Measurements from ENCODE around the gene SLC38A10. TPM values are rescaled to one million over a fixed set of nuclear protein-coding genes. Genes with fewer than 3 reads are reported as not detected.

Gene SLC38A10
- total and polyA plus RNA-seq, 10 of the 15 experiments (the other 5 are each of a cell fraction or from before 2014, with no cell fraction given), result 0.52 to 67.9 (median 22.1) TPM

DNA sequence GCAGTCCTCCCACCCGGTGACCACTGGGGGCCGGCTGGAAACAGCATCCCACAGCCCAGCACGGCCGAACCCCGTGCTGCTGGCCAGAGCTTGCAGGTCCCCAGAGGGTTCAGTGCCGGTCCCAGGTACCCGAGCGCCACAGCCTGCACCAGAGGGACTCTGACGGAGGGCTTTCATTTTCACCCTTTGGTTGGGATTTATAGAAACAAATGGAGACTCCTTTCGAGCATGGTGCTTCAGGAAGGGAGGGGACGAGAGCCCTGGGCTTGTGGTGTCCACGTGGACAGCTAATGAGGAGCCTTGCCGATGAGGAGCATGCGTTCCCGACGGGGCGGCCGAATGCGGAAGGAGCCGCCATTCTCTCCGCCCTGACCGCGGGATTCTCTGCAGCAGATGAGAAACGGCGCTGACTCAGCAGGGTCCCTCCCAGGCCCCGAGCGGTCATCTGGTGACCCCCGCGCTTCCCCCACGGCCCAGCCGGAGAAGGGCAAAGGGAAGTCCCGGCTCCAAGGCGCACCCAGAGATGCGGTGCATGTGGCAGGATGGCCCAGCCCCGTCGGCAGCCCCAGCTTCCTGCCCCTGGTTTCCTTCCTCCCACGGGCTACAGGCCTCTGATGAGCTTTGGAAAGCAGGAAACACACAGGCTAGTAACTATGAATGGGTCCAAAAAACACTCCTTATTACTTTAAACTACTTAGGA, 9.8 kb downstream of the SLC38A10 start:
- in situ Hi-C loops (cut with MboI) (no loop called here), intact Hi-C loops (cut with micrococcal nuclease; ENCODE audit: unreplicated experiment) (no loop called here)
- no peaks in the 10 kb centered on the region for H3K27me3 ChIP-seq (replicated peaks in 1 of 2; ENCODE audit: control insufficient read depth in 2 of 2, insufficient read depth in 2 of 2, low read length in 1 of 2)
- H3K79me2 ChIP-seq (ENCODE audit: control insufficient read depth, insufficient read depth, low read length), result peaks cover 15% of the 10 kb centered on the region
- FAIRE-seq (no peak), ATAC-seq (peak; percentile 92), DNase-seq (ENCODE audit: low read depth, low spot score) (no peak)
- no peaks in the 10 kb centered on the region for H3K9me3 ChIP-seq (replicated peaks; ENCODE audit: control insufficient read depth, insufficient read depth, low read length)
- ChIA-PET POLR2A (interaction anchor here (0.9 to 1.9 kb wide), 3 partner anchors 8 to 232 kb away, joined by 4 to 7 read pairs (median 6); partner anchors contain the start of gene SLC38A10), CTCF (interaction anchor here (2.1 kb wide), 1 partner anchor 199 kb away, joined by 6 read pairs; no protein-coding TSS in a partner anchor), RAD21 (ENCODE audit: unreplicated experiment) (interaction anchor here (0.8 kb wide), 1 partner anchor 200 kb away, joined by 6 read pairs; no protein-coding TSS in a partner anchor), SMC1A (ENCODE audit: uncharacterized antibody, unreplicated experiment) (interaction anchor here (1.0 to 1.8 kb wide), 3 partner anchors 8 to 32 kb away, joined by 3 to 4 read pairs (median 4); partner anchors contain the start of gene SLC38A10)
- WGBS (ENCODE audit: insufficient coverage, insufficient replicate concordance, low lambda C conversion rate, missing lambda C conversion rate), result 2% methylated on average over 37 of the region's 37 CpGs
- peak overlapping the region; percentile 88 for H3K27ac ChIP-seq (ENCODE audit: control insufficient read depth, insufficient read depth)
- H3K9ac ChIP-seq (ENCODE audit: control insufficient read depth, insufficient read depth, low read length), result peak overlapping the region; percentile 84
- peak overlapping the region; percentile 89 for H3K4me2 ChIP-seq (ENCODE audit: control insufficient read depth, insufficient read depth)
- H3K4me1 ChIP-seq (ENCODE audit: control insufficient read depth, insufficient read depth, low read length), result peaks cover 3% of the 10 kb centered on the region; the same call in 1 of the 2 replicates
- H3K4me3 ChIP-seq, result peak overlapping the region; percentile 84
- no peaks in the 10 kb centered on the region for H4K20me1 ChIP-seq (ENCODE audit: control insufficient read depth, insufficient read depth)
- H3K36me3 ChIP-seq (ENCODE audit: control insufficient read depth in 2 of 2, insufficient read depth in 2 of 2, low read length in 1 of 2), result peaks cover 3 to 11% of the 10 kb centered on the region in 2 experiments
- TSS peak; percentile 84 for BruUV-seq (replicated peaks)
- H2AFZ ChIP-seq (ENCODE audit: control insufficient read depth, low read depth, low read length), result peak overlapping the region; percentile 85
- TF ChIP-seq NFYB (IDR thresholded peaks at IDR 0.05; ENCODE audit: insufficient read depth, low read depth, low read length) (no peak), MEF2B (IDR thresholded peaks at IDR 0.05; ENCODE audit: partially characterized antibody, poor library complexity, severe bottlenecking) (peak; percentile 77), KDM1A (IDR thresholded peaks at IDR 0.05; ENCODE audit: borderline replicate concordance) (no peak), ELK1 (IDR thresholded peaks at IDR 0.05; ENCODE audit: low read depth, low read length) (0 out of 2 replicates have a peak, but pooled peaks have one; percentile 22), PML (IDR thresholded peaks at IDR 0.05; ENCODE audit: low read length) (no peak; the same call in 1 of the 2 replicates), IKZF2 (IDR thresholded peaks at IDR 0.05) (peak in 1 of 2 experiments; percentile 25; a peak in 2 of 4 replicates), BCL3 (IDR thresholded peaks at IDR 0.05; ENCODE audit: borderline replicate concordance, insufficient read depth, low read depth, low read length, poor library complexity, severe bottlenecking) (no peak), ZNF274 (IDR thresholded peaks at IDR 0.05; ENCODE audit: insufficient read depth, insufficient read length) (no peak), ZBTB4 (CRISPR knock-in tag; IDR thresholded peaks at IDR 0.05) (no peak), CBX3 (IDR thresholded peaks at IDR 0.05; ENCODE audit: borderline replicate concordance, low read depth) (no peak), DPF2 (IDR thresholded peaks at IDR 0.05) (no peak), CREB1 (IDR thresholded peaks at IDR 0.05; ENCODE audit: low read depth) (no peak), CTCF (IDR thresholded peaks at IDR 0.05 in 2 of 3, conservative IDR thresholded peaks at IDR 0.05 in 1 of 3; ENCODE audit: control insufficient read depth in 2 of 3, extremely low read depth in 1 of 3, insufficient read depth in 1 of 3, low read depth in 3 of 3, low read length in 3 of 3) (no peak)
- TF ChIP-seq, protein P1, sequence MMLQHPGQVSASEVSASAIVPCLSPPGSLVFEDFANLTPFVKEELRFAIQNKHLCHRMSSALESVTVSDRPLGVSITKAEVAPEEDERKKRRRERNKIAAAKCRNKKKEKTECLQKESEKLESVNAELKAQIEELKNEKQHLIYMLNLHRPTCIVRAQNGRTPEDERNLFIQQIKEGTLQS (IDR thresholded peaks at IDR 0.05; ENCODE audit: borderline replicate concordance, extremely low read depth, low read depth, low read length), result no peak
